Motor neuron (in vitro differentiated cells): ENCODE results near the gene PGLYRP3. TPM values are rescaled to one million over a fixed set of nuclear protein-coding genes. Genes with fewer than 3 reads are reported as not detected.

Experiments
- ATAC-seq, 8 experiments: fragments of 200-7000 bp; cut with Tn5 transposase; replicated peaks in 6 of 8; 2 replicates each; pipeline ENCODE4 v1.8.0; 2021; ENCODE audit warnings: mild to moderate bottlenecking in 8 of 8, moderate library complexity in 8 of 8
- H3K27ac ChIP-seq, 2 donors: fragments of 250-450 bp; sonication (Bioruptor Pico); 2 replicates each; pipeline ENCODE4 v1.9.0; 2021; ENCODE audit warnings: antibody characterized with exemption in 2 of 2, mild to moderate bottlenecking in 2 of 2, moderate library complexity in 1 of 2
- H3K4me1 ChIP-seq, 2 donors: fragments of 250-450 bp; sonication (Bioruptor Pico); replicated peaks in 1 of 2; 2 replicates each; pipeline ENCODE4 v1.6.1; 2021; ENCODE audit warnings: antibody characterized with exemption in 2 of 2, mild to moderate bottlenecking in 2 of 2, moderate library complexity in 1 of 2
- H3K4me3 ChIP-seq, 5 donors: fragments of 250-450 bp; sonication (Bioruptor Pico); 2 replicates each; pipeline ENCODE4 v1.9.0; 2021; ENCODE audit warnings: antibody characterized with exemption in 5 of 5, mild to moderate bottlenecking in 5 of 5, moderate library complexity in 4 of 5
- WGBS, 10 experiments: fragments of 450-650 bp; shearing (Covaris generic); methylation state at CpG; one replicate each; pipeline ENCODE4 v1.0.0; 2022; 5-methylcytosine and 5-hydroxymethylcytosine counted together
- in situ Hi-C, 9 experiments: fragments of 400-800 bp; cut with MboI; loops; one replicate each; pipeline ENCODE4 v1.15.0; 2021; ENCODE audit warnings: low sequenced_read_pairs in 9 of 9, low pct_unique_long_range_greater_than_20kb in 2 of 9; ENCODE audit not compliant: unreplicated experiment in 9 of 9
- total RNA-seq, 8 experiments: library from RNA; unstranded; fragments of 300-600 nt; gene quantifications; 2 replicates each; pipeline versions ENCODE4 v1.2.3 to v1.2.4, GENCODE V29; 2022

Gene PGLYRP3
- total RNA-seq, 8 experiments from 2014 or later, result not detected

- 0 to 89% (median 71%) methylated on average over 1 to 6 of the region's 6 CpGs; no CpG with 5 or more reads in 1 of the 10 experiments for WGBS, 10 experiments
- in situ Hi-C loops, result no loop called here
- Histone ChIP-seq H3K27ac (no peak overlapping the region), H3K4me3 (no peak overlapping the region), H3K4me1 (peaks cover 0 to 17% of the 10 kb centered on the region in 2 donors)
- ATAC-seq, result no peak
These were observed 33.4 kb upstream of the PGLYRP3 start for GRCh38 chr1:153346077-153346723.

GRCh38 chr1:153345187-153346076 is 32.7 kb upstream of the PGLYRP3 start:
- Histone ChIP-seq H3K4me1 (peaks cover 0 to 17% of the 10 kb centered on the region in 2 donors), H3K27ac (no peak overlapping the region), H3K4me3 (no peak overlapping the region)
- no peak for ATAC-seq
- in situ Hi-C loops, result no loop called here
- 0 to 80% (median 58%) methylated on average over 1 to 14 of the region's 14 CpGs; no CpG with 5 or more reads in 1 of the 10 experiments for WGBS, 10 experiments

GRCh38 chr1:153344718-153345025 is 31.9 kb upstream of the PGLYRP3 start:
- no peak overlapping the region for H3K27ac ChIP-seq
- WGBS, 10 experiments, result 0 to 77% (median 42%) methylated on average over 1 to 3 of the region's 3 CpGs; no CpG with 5 or more reads in 2 of the 10 experiments
- H3K4me1 ChIP-seq, result peaks cover 0 to 17% of the 10 kb centered on the region in 2 donors
- no peak for ATAC-seq
- no peak overlapping the region for H3K4me3 ChIP-seq
- in situ Hi-C loops, result no loop called here

GRCh38 chr1:153343811-153344717 is 31.3 kb upstream of the PGLYRP3 start:
- in situ Hi-C loops, result no loop called here
- no peak for ATAC-seq
- Histone ChIP-seq H3K4me1 (peaks cover 0 to 17% of the 10 kb centered on the region in 2 donors), H3K4me3 (no peak overlapping the region), H3K27ac (no peak overlapping the region)
- WGBS, 10 experiments, result 0 to 67% (median 59%) methylated on average over 1 to 8 of the region's 9 CpGs; no CpG with 5 or more reads in 1 of the 10 experiments

GRCh38 chr1:153343040-153343681 is 30.4 kb upstream of the PGLYRP3 start:
- in situ Hi-C loops, result no loop called here
- Histone ChIP-seq H3K27ac (no peak overlapping the region), H3K4me1 (peaks cover 0 to 17% of the 10 kb centered on the region in 2 donors), H3K4me3 (no peak overlapping the region)
- peak in 1 of 8 experiments; percentile 21 for ATAC-seq
- WGBS, 10 experiments, result 0 to 53% (median 28%) methylated on average over 2 to 5 of the region's 5 CpGs; no CpG with 5 or more reads in 1 of the 10 experiments

- no peak for ATAC-seq
- in situ Hi-C loops, result no loop called here
- H3K4me1 ChIP-seq, result peaks cover 0 to 17% of the 10 kb centered on the region in 2 donors
- H3K4me3 ChIP-seq, result no peak overlapping the region
- WGBS, 10 experiments, result 0 to 96% (median 55%) methylated on average over 1 to 3 of the region's 3 CpGs; no CpG with 5 or more reads in 1 of the 10 experiments
- no peak overlapping the region for H3K27ac ChIP-seq
These were observed 29.4 kb upstream of the PGLYRP3 start for GRCh38 chr1:153342178-153342577.

GRCh38 chr1:153341431-153341934 is 28.7 kb upstream of the PGLYRP3 start:
- no peak for ATAC-seq
- no peak overlapping the region for H3K4me3 ChIP-seq
- WGBS, 10 experiments, result 17 to 88% (median 75%) methylated on average over 1 to 4 of the region's 4 CpGs; no CpG with 5 or more reads in 2 of the 10 experiments
- no peak overlapping the region for H3K27ac ChIP-seq
- in situ Hi-C loops, result no loop called here
- H3K4me1 ChIP-seq, result peaks cover 0 to 17% of the 10 kb centered on the region in 2 donors

GRCh38 chr1:153340356-153340755 is 27.6 kb upstream of the PGLYRP3 start:
- no peak for ATAC-seq
- 80 to 100% (median 86%) methylated on average over 1 to 5 of the region's 10 CpGs; no CpG with 5 or more reads in 5 of the 10 experiments for WGBS, 10 experiments
- in situ Hi-C loops, result no loop called here
- Histone ChIP-seq H3K4me3 (no peak overlapping the region), H3K4me1 (peaks cover 0 to 17% of the 10 kb centered on the region in 2 donors), H3K27ac (no peak overlapping the region)

- Histone ChIP-seq H3K27ac (no peak overlapping the region), H3K4me1 (peaks cover 0 to 17% of the 10 kb centered on the region in 2 donors), H3K4me3 (no peak overlapping the region)
- no peak for ATAC-seq
- 0 to 88% (median 56%) methylated on average over 2 to 6 of the region's 6 CpGs for WGBS, 10 experiments
- in situ Hi-C loops, result no loop called here
These were observed 27.1 kb upstream of the PGLYRP3 start for GRCh38 chr1:153339802-153340201.

GRCh38 chr1:153337980-153338853 is 25.5 kb upstream of the PGLYRP3 start:
- in situ Hi-C loops, result no loop called here
- peaks cover 0 to 6% of the 10 kb centered on the region in 2 donors for H3K4me1 ChIP-seq
- H3K4me3 ChIP-seq, result no peak overlapping the region
- ATAC-seq, result no peak
- WGBS, 10 experiments, result 18 to 92% (median 51%) methylated on average over 1 to 8 of the region's 8 CpGs
- H3K27ac ChIP-seq, result no peak overlapping the region

- ATAC-seq, result peak in 2 of 8 experiments; percentile 23 to 24
- no peak overlapping the region for H3K4me3 ChIP-seq
- no peaks in the 10 kb centered on the region for H3K4me1 ChIP-seq
- in situ Hi-C loops, result no loop called here
- H3K27ac ChIP-seq, result no peak overlapping the region
These were observed 23.9 kb upstream of the PGLYRP3 start for GRCh38 chr1:153336650-153337049.
